ENCODE data around the gene CNIH2. TPM values are rescaled to one million over a fixed set of nuclear protein-coding genes. Genes with fewer than 3 reads are reported as not detected.

Gene CNIH2
- total RNA-seq, 6 experiments from 2014 or later = 0.73 to 1.9 (median 1.1) TPM

GRCh38 chr11:66321606-66322005 lies 43.6 kb downstream of the CNIH2 start:
- Mint-ChIP-seq H3K27me3 (ENCODE audit: insufficient read depth) (no peaks in the 10 kb centered on the region; the same call in none of the 2 replicates), H3K9me3 (peaks cover 11% of the 10 kb centered on the region), H3K4me1 (ENCODE audit: low read depth) (peaks cover 53% of the 10 kb centered on the region), H3K4me3 (no peak overlapping the region), H3K27ac (no peak overlapping the region), H3K36me3 (ENCODE audit: low read depth) (peaks cover 7% of the 10 kb centered on the region; the same call in 1 of the 2 replicates)
- TF ChIP-seq, protein P1, sequence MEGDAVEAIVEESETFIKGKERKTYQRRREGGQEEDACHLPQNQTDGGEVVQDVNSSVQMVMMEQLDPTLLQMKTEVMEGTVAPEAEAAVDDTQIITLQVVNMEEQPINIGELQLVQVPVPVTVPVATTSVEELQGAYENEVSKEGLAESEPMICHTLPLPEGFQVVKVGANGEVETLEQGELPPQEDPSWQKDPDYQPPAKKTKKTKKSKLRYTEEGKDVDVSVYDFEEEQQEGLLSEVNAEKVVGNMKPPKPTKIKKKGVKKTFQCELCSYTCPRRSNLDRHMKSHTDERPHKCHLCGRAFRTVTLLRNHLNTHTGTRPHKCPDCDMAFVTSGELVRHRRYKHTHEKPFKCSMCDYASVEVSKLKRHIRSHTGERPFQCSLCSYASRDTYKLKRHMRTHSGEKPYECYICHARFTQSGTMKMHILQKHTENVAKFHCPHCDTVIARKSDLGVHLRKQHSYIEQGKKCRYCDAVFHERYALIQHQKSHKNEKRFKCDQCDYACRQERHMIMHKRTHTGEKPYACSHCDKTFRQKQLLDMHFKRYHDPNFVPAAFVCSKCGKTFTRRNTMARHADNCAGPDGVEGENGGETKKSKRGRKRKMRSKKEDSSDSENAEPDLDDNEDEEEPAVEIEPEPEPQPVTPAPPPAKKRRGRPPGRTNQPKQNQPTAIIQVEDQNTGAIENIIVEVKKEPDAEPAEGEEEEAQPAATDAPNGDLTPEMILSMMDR (IDR thresholded peaks at IDR 0.05) = no peak
- no peak for DNase-seq

GRCh38 chr11:66322732-66323427 lies 44.9 kb downstream of the CNIH2 start:
- Mint-ChIP-seq H3K36me3 (ENCODE audit: low read depth) (peaks cover 7% of the 10 kb centered on the region; the same call in 1 of the 2 replicates), H3K4me1 (ENCODE audit: low read depth) (peaks cover 55% of the 10 kb centered on the region), H3K27ac (no peak overlapping the region), H3K27me3 (ENCODE audit: insufficient read depth) (no peaks in the 10 kb centered on the region; the same call in none of the 2 replicates), H3K4me3 (no peak overlapping the region), H3K9me3 (peaks cover 11% of the 10 kb centered on the region)
- DNase-seq = no peak
- TF ChIP-seq, protein P1 (IDR thresholded peaks at IDR 0.05) = no peak

GRCh38 chr11:66323684-66324083 lies 45.7 kb downstream of the CNIH2 start:
- Mint-ChIP-seq H3K4me1 (ENCODE audit: low read depth) (peaks cover 55% of the 10 kb centered on the region), H3K9me3 (peaks cover 9% of the 10 kb centered on the region), H3K27ac (no peak overlapping the region), H3K4me3 (no peak overlapping the region), H3K27me3 (ENCODE audit: insufficient read depth) (no peaks in the 10 kb centered on the region; the same call in none of the 2 replicates), H3K36me3 (ENCODE audit: low read depth) (peaks cover 7% of the 10 kb centered on the region; the same call in 1 of the 2 replicates)
- DNase-seq = no peak
- TF ChIP-seq, protein P1 (IDR thresholded peaks at IDR 0.05) = no peak

DNA sequence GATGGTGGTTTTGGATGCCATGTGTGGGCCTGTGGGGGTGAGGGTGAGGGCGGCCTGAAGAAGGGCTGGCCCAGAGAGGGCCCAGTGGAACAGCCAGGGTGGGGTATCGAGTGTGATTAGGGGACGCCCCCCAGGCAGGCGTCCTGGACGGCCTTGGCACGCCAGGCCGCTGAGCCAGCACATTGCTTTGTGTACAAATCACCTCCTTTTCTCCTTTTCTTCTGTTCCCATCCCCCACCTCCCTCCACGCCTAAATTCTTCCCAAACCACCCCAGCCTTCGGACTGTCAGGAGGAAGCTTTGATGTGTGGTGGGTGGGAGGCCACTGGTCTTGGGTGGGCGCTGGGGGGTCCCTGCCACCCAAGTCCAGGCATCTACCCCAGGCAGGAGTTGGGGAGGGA lies 46.7 kb downstream of the CNIH2 start:
- H3K4me1 Mint-ChIP-seq (ENCODE audit: low read depth) = peaks cover 53% of the 10 kb centered on the region
- H3K27ac Mint-ChIP-seq = peak overlapping the region; percentile 70
- peaks cover 7% of the 10 kb centered on the region; the same call in 1 of the 2 replicates for H3K36me3 Mint-ChIP-seq (ENCODE audit: low read depth)
- peaks cover 7% of the 10 kb centered on the region for H3K27me3 Mint-ChIP-seq (ENCODE audit: insufficient read depth)
- TF ChIP-seq, protein P1 (IDR thresholded peaks at IDR 0.05) = no peak
- no peak overlapping the region for H3K4me3 Mint-ChIP-seq
- no peak for DNase-seq
- H3K9me3 Mint-ChIP-seq = peaks cover 6% of the 10 kb centered on the region

DNA sequence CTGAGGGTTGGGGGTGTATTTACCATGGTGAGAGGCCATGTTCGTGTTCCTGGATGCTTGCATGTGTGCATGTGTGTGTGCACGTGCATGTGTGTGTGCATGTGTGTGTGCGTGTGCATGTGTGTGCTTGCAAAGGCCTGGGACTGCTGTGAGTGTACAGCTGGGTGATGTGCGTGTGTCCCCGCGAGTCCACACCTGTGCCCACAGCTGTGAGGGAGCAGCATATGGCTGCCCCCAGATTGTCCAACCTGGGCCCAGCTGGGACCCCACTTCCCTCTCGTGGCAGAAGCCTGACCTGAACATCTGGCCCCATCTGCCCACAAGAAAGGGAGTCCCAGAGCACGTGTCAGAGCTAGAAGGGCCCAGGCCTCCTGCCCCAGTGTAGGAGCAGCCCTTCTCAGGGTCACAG lies 47.3 kb downstream of the CNIH2 start:
- no peak for DNase-seq
- H3K4me3 Mint-ChIP-seq = no peak overlapping the region
- H3K27me3 Mint-ChIP-seq (ENCODE audit: insufficient read depth) = peaks cover 10% of the 10 kb centered on the region
- peaks cover 53% of the 10 kb centered on the region for H3K4me1 Mint-ChIP-seq (ENCODE audit: low read depth)
- TF ChIP-seq, protein P1 (IDR thresholded peaks at IDR 0.05) = no peak
- H3K9me3 Mint-ChIP-seq = peaks cover 2% of the 10 kb centered on the region
- H3K27ac Mint-ChIP-seq = peak overlapping the region; percentile 27; the same call in 1 of the 2 replicates
- H3K36me3 Mint-ChIP-seq (ENCODE audit: low read depth) = peaks cover 2% of the 10 kb centered on the region; the same call in 1 of the 2 replicates

All from HFFc6 (cell line).